Colonic mucosa (tissue), 4 donors: Measurements from ENCODE around the gene DCBLD2. TPM values are rescaled to one million over a fixed set of nuclear protein-coding genes. Genes with fewer than 3 reads are reported as not detected.

Experiments
- DNase-seq: peaks from one replicate; pipeline ENCODE4 v3.0.0-alpha.2; 2020
- H3K27ac ChIP-seq: fragments of 200-600 bp; one replicate; pipeline ENCODE4 v1.8.0; 2021
- H3K27me3 ChIP-seq: fragments of 200-600 bp; one replicate; pipeline ENCODE4 v1.8.0; 2021
- H3K36me3 ChIP-seq: fragments of 200-600 bp; one replicate; pipeline ENCODE4 v1.8.0; 2021
- H3K4me1 ChIP-seq: fragments of 200-600 bp; one replicate; pipeline ENCODE4 v1.8.0; 2021; ENCODE audit warnings: mild to moderate bottlenecking
- H3K4me3 ChIP-seq: fragments of 200-600 bp; one replicate; pipeline ENCODE4 v1.8.0; 2021
- H3K9ac ChIP-seq, 2 donors: one replicate each; pipeline ENCODE4 v1.7.0; 2013; ENCODE audit warnings: control low read depth in 2 of 2, low read depth in 2 of 2, low read length in 2 of 2
- H3K9me3 ChIP-seq: fragments of 200-600 bp; one replicate; pipeline ENCODE4 v1.8.0; 2021
- CTCF ChIP-seq: fragments of 200-600 bp; IDR thresholded peaks from one replicate; pipeline ENCODE4 v1.8.0; 2022; ENCODE audit warnings: antibody characterized with exemption, mild to moderate bottlenecking
- intact Hi-C: fragments of 100-400 bp; cut with DNase I; formaldehyde crosslinking; loops from one replicate; pipeline ENCODE4 v1.14.1; 2022
- total RNA-seq, 2 donors: library from RNA; stranded (reverse); fragmentation: NEBNext Ultra II Directional in 1 of 2; extraction: Animal tissue kit (Norgen Biotek cat#: 25700) in 1 of 2; gene quantifications; one replicate each; pipeline ENCODE4 v1.2.1, GENCODE V29; 2021
- donor health status: healthy.
- donor health status: DM: no; HTN: no; CAD: no.
- donor health status: DM: no; HTN: no; CAD: no.

The DCBLD2 gene
- total RNA-seq, 2 donors from 2014 or later = 12.8 to 13.0 TPM

- H3K9me3 ChIP-seq = no peaks in the 10 kb centered on the region
- no peaks in the 10 kb centered on the region for H3K36me3 ChIP-seq
- H3K27ac ChIP-seq = no peak overlapping the region
- no peak for TF ChIP-seq CTCF
- no peaks in the 10 kb centered on the region for H3K4me1 ChIP-seq
- intact Hi-C loops = no loop called here
- no peaks in the 10 kb centered on the region for H3K27me3 ChIP-seq
- no peak for DNase-seq
- H3K4me3 ChIP-seq = no peak overlapping the region
- H3K9ac ChIP-seq = no peak overlapping the region
These were observed 124.2 kb downstream of the DCBLD2 start for GRCh38 chr3:98777286-98777685.

GRCh38 chr3:98776140-98776493, 125.4 kb downstream of the DCBLD2 start:
- Histone ChIP-seq H3K4me3 (no peak overlapping the region), H3K36me3 (no peaks in the 10 kb centered on the region), H3K27ac (no peak overlapping the region), H3K9ac (no peak overlapping the region), H3K27me3 (no peaks in the 10 kb centered on the region), H3K4me1 (no peaks in the 10 kb centered on the region), H3K9me3 (no peaks in the 10 kb centered on the region)
- intact Hi-C loops = no loop called here
- no peak for DNase-seq
- no peak for TF ChIP-seq CTCF

GRCh38 chr3:98775459-98776139, 125.9 kb downstream of the DCBLD2 start:
- Histone ChIP-seq H3K9ac (no peak overlapping the region), H3K4me3 (no peak overlapping the region), H3K36me3 (no peaks in the 10 kb centered on the region), H3K27me3 (no peaks in the 10 kb centered on the region), H3K27ac (no peak overlapping the region), H3K9me3 (no peaks in the 10 kb centered on the region), H3K4me1 (no peaks in the 10 kb centered on the region)
- DNase-seq = no peak
- intact Hi-C loops = no loop called here
- no peak for TF ChIP-seq CTCF

GRCh38 chr3:98772022-98772421, 129.5 kb downstream of the DCBLD2 start:
- DNase-seq = no peak
- Histone ChIP-seq H3K9ac (no peak overlapping the region), H3K27ac (no peak overlapping the region), H3K9me3 (no peaks in the 10 kb centered on the region), H3K4me1 (no peaks in the 10 kb centered on the region), H3K27me3 (no peaks in the 10 kb centered on the region), H3K4me3 (no peak overlapping the region), H3K36me3 (no peaks in the 10 kb centered on the region)
- intact Hi-C loops = no loop called here
- TF ChIP-seq CTCF = no peak

- Histone ChIP-seq H3K9me3 (no peaks in the 10 kb centered on the region), H3K9ac (no peak overlapping the region), H3K4me3 (no peak overlapping the region), H3K27me3 (no peaks in the 10 kb centered on the region), H3K27ac (no peak overlapping the region), H3K36me3 (no peaks in the 10 kb centered on the region), H3K4me1 (no peaks in the 10 kb centered on the region)
- intact Hi-C loops = no loop called here
- no peak for DNase-seq
- no peak for TF ChIP-seq CTCF
These were observed 131.0 kb downstream of the DCBLD2 start for GRCh38 chr3:98770261-98771039.
